ENCODE results near the gene EML3. TPM values are rescaled to one million over a fixed set of nuclear protein-coding genes. Genes with fewer than 3 reads are reported as not detected.
"Not testable (repeated sequence)": the region's sequence is repeated elsewhere in the genome, so short reads cannot be mapped to it uniquely, and the experiment has no call there.

EML3 gene
- total and polyA plus RNA-seq, 5 donors from 2014 or later: 16.1 to 165 (median 16.8) TPM

GRCh38 chr11:62632492-62632891, 19.9 kb upstream of the EML3 start:
- Histone ChIP-seq H3K9me3 (ENCODE audit: control insufficient read depth in 2 of 2, low read length in 2 of 2) (no peaks in the 10 kb centered on the region), H3K36me3 (ENCODE audit: control insufficient read depth, insufficient read depth, low read length) (peaks cover 83% of the 10 kb centered on the region), H3K27me3 (ENCODE audit: control insufficient read depth, insufficient read depth, low read length) (no peaks in the 10 kb centered on the region), H3K4me1 (ENCODE audit: control insufficient read depth, insufficient read depth, low read length, poor library complexity, severe bottlenecking) (peaks cover 4% of the 10 kb centered on the region), H3K4me3 (ENCODE audit: low read depth, low read length) (no peak overlapping the region), H3K27ac (ENCODE audit: insufficient read depth, low read length, poor library complexity, severe bottlenecking) (no peak overlapping the region)
- Mint-ChIP-seq H3K9me3 (no peaks in the 10 kb centered on the region), H3K4me1 (peaks cover 0 to 30% (median 13%) of the 10 kb centered on the region in 4 donors), H3K27ac (peak overlapping the region in 1 of 3 donors; percentile 81), H3K36me3 (peaks cover 52% of the 10 kb centered on the region), H3K27me3 (no peaks in the 10 kb centered on the region), H3K4me3 (no peak overlapping the region)
- DNase-seq (no peak), ATAC-seq (ENCODE audit: low read depth in 2 of 2) (no peak)

DNA sequence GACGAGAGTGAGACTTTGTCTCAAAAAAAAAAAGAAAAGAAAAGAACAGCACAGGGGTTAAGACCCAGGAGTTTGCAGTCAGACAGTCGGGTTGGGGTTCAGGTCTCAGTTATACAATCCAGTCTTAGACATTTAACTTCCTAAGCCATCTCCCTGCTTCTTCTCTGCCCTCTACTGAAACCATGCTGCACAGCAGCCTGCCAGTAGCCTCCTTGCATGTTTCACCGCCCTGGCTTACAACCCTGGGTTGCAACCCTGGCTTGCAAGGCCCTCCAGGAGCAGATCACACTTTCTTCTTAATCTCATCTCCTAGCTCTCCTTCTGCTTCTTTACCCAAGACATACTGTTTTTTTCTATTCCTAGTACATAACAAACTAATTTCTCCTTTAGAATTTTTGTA, 15.1 kb upstream of the EML3 start:
- Mint-ChIP-seq H3K4me1 (peaks cover 0 to 7% (median 6%) of the 10 kb centered on the region in 4 donors), H3K27me3 (no peaks in the 10 kb centered on the region), H3K9me3 (no peaks in the 10 kb centered on the region), H3K36me3 (peaks cover 49% of the 10 kb centered on the region), H3K27ac (peak overlapping the region in 1 of 3 donors; percentile 90), H3K4me3 (peak overlapping the region in 2 of 4 donors; percentile 40 to 51)
- H3K4me3 ChIP-seq (ENCODE audit: low read depth, low read length): no peak overlapping the region
- H3K36me3 ChIP-seq (ENCODE audit: control insufficient read depth, insufficient read depth, low read length): peaks cover 72% of the 10 kb centered on the region
- no peaks in the 10 kb centered on the region for H3K27me3 ChIP-seq (ENCODE audit: control insufficient read depth, insufficient read depth, low read length)
- DNase-seq: no peak
- no peak overlapping the region for H3K27ac ChIP-seq (ENCODE audit: insufficient read depth, low read length, poor library complexity, severe bottlenecking)
- ATAC-seq (ENCODE audit: low read depth in 2 of 2): no peak
- no peaks in the 10 kb centered on the region for H3K9me3 ChIP-seq (ENCODE audit: control insufficient read depth in 2 of 2, low read length in 2 of 2)
- H3K4me1 ChIP-seq (ENCODE audit: control insufficient read depth, insufficient read depth, low read length, poor library complexity, severe bottlenecking): no peaks in the 10 kb centered on the region

GRCh38 chr11:62622476-62623089, 10.0 kb upstream of the EML3 start:
- no peak for ATAC-seq (ENCODE audit: low read depth in 2 of 2)
- peak overlapping the region; percentile 96 for H3K27ac ChIP-seq (ENCODE audit: insufficient read depth, low read length, poor library complexity, severe bottlenecking)
- H3K36me3 ChIP-seq (ENCODE audit: control insufficient read depth, insufficient read depth, low read length): peaks cover 26% of the 10 kb centered on the region
- peaks cover 24% of the 10 kb centered on the region for H3K36me3 Mint-ChIP-seq
- peaks cover 7 to 28% (median 16%) of the 10 kb centered on the region in 4 donors for H3K4me1 Mint-ChIP-seq
- no peaks in the 10 kb centered on the region for H3K27me3 Mint-ChIP-seq
- no peaks in the 10 kb centered on the region for H3K27me3 ChIP-seq (ENCODE audit: control insufficient read depth, insufficient read depth, low read length)
- no peak for DNase-seq
- peak overlapping the region; percentile 10 for H3K4me3 ChIP-seq (ENCODE audit: low read depth, low read length)
- H3K9me3 ChIP-seq (ENCODE audit: control insufficient read depth in 2 of 2, low read length in 2 of 2): no peaks in the 10 kb centered on the region
- peaks cover 22% of the 10 kb centered on the region for H3K4me1 ChIP-seq (ENCODE audit: control insufficient read depth, insufficient read depth, low read length, poor library complexity, severe bottlenecking)
- peak overlapping the region; percentile 96 to 99 (median 99) for H3K27ac Mint-ChIP-seq
- peak overlapping the region; percentile 92 to 95 (median 95) for H3K4me3 Mint-ChIP-seq
- H3K9me3 Mint-ChIP-seq: no peaks in the 10 kb centered on the region

GRCh38 chr11:62621567-62622470, 9.2 kb upstream of the EML3 start, which contains the start of gene B3GAT3:
B3GAT3 (minus strand) TSS chr11:62621986; CDS start chr11:62621947, 39 bp downstream.
- peaks cover 22% of the 10 kb centered on the region for H3K4me1 ChIP-seq (ENCODE audit: control insufficient read depth, insufficient read depth, low read length, poor library complexity, severe bottlenecking)
- ATAC-seq (ENCODE audit: low read depth in 2 of 2): peak; percentile 82 to 84
- peak within 1 kb of the TSS; percentile 95 to 99 (median 96) for H3K4me3 Mint-ChIP-seq

GRCh38 chr11:62621027-62621566, 8.5 kb upstream of the EML3 start:
- Histone ChIP-seq H3K9me3 (ENCODE audit: control insufficient read depth in 2 of 2, low read length in 2 of 2) (no peaks in the 10 kb centered on the region), H3K27me3 (ENCODE audit: control insufficient read depth, insufficient read depth, low read length) (no peaks in the 10 kb centered on the region), H3K36me3 (ENCODE audit: control insufficient read depth, insufficient read depth, low read length) (peaks cover 11% of the 10 kb centered on the region), H3K4me3 (ENCODE audit: low read depth, low read length) (peak overlapping the region; percentile 85), H3K4me1 (ENCODE audit: control insufficient read depth, insufficient read depth, low read length, poor library complexity, severe bottlenecking) (peaks cover 22% of the 10 kb centered on the region), H3K27ac (ENCODE audit: insufficient read depth, low read length, poor library complexity, severe bottlenecking) (peak overlapping the region; percentile 96)
- ATAC-seq (ENCODE audit: low read depth in 2 of 2) (no peak), DNase-seq (no peak)
- no peaks in the 10 kb centered on the region for H3K9me3 Mint-ChIP-seq
- H3K36me3 Mint-ChIP-seq: peaks cover 18% of the 10 kb centered on the region
- peak overlapping the region; percentile 93 to 99 (median 96) for H3K4me3 Mint-ChIP-seq
- peak overlapping the region; percentile 90 to 96 (median 96) for H3K27ac Mint-ChIP-seq
- H3K4me1 Mint-ChIP-seq: peaks cover 7 to 31% (median 18%) of the 10 kb centered on the region in 4 donors
- no peaks in the 10 kb centered on the region for H3K27me3 Mint-ChIP-seq

More at GRCh38 chr11:62621567-62622470, 9.2 kb upstream of the EML3 start, which contains the start of gene B3GAT3:
- DNase-seq: peak; percentile 96 to 99 (median 97)
- peaks cover 20% of the 10 kb centered on the region for H3K36me3 Mint-ChIP-seq
- peak within 1 kb of the TSS; percentile 96 to 99 (median 99) for H3K27ac Mint-ChIP-seq
- Histone ChIP-seq H3K4me3 (ENCODE audit: low read depth, low read length) (peak within 1 kb of the TSS; percentile 85), H3K36me3 (ENCODE audit: control insufficient read depth, insufficient read depth, low read length) (peaks cover 18% of the 10 kb centered on the region), H3K27ac (ENCODE audit: insufficient read depth, low read length, poor library complexity, severe bottlenecking) (peak within 1 kb of the TSS; percentile 96), H3K27me3 (ENCODE audit: control insufficient read depth, insufficient read depth, low read length) (no peaks in the 10 kb centered on the region), H3K9me3 (ENCODE audit: control insufficient read depth in 2 of 2, low read length in 2 of 2) (no peaks in the 10 kb centered on the region)
- H3K27me3 Mint-ChIP-seq: no peaks in the 10 kb centered on the region
- H3K9me3 Mint-ChIP-seq: no peaks in the 10 kb centered on the region
- peaks cover 7 to 31% (median 16%) of the 10 kb centered on the region in 4 donors for H3K4me1 Mint-ChIP-seq

DNA sequence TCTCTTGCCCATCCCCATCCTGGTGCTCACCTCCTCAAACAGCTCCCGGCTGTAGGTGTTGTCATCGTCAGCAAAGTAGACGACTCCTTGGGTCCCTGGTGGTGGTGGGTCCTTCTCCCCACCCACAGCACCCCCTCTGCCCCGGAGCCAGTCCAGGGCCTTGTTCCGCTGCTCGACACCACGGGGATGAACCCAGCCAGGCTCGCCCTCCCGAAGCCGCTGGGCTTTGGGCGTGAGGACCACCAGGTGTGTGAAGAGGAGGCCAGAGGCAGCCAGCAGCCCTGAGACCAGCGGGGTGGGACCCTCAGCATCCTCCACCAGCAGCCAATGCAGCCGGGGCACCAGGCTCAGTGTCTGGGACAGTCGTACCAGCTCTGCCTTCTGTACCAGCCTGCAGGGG, 4.4 kb upstream of the EML3 start:
- not testable (repeated sequence) for H3K9me3 Mint-ChIP-seq; H3K27me3 ChIP-seq (ENCODE audit: control insufficient read depth, insufficient read depth, low read length); H3K36me3 ChIP-seq (ENCODE audit: control insufficient read depth, insufficient read depth, low read length); H3K9me3 ChIP-seq (ENCODE audit: control insufficient read depth in 2 of 2, low read length in 2 of 2); H3K27me3 Mint-ChIP-seq; H3K27ac ChIP-seq (ENCODE audit: insufficient read depth, low read length, poor library complexity, severe bottlenecking); ATAC-seq (ENCODE audit: low read depth in 2 of 2); DNase-seq; H3K36me3 Mint-ChIP-seq; H3K4me3 ChIP-seq (ENCODE audit: low read depth, low read length)
- peak overlapping the region in 1 of 3 donors; percentile 69 for H3K27ac Mint-ChIP-seq
- peaks cover 7 to 48% (median 25%) of the 10 kb centered on the region in 4 donors for H3K4me1 Mint-ChIP-seq
- H3K4me3 Mint-ChIP-seq: peak overlapping the region in 1 of 4 donors; percentile 47
- peaks cover 31% of the 10 kb centered on the region for H3K4me1 ChIP-seq (ENCODE audit: control insufficient read depth, insufficient read depth, low read length, poor library complexity, severe bottlenecking)

DNA sequence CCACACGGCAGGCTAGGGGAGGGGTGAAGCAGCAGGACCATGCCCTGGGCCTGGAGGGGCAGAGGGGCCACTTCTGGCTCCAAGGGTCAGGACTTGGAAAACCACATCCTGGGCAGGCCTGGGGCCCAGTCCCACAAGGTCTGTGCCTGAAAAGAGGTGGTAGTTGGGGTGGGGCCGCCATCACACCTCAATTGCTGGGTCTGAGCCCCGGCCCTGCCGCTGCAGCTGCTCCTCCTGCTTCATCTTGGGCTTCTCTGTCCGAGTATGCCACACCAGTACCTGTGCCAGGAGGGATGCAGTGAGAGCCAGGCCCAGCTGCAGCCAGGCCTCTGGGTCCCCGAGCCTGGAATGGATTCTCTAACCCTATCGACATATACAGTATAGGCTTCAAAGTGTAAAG, 2.9 kb upstream of the EML3 start:
- Histone ChIP-seq H3K27ac (ENCODE audit: insufficient read depth, low read length, poor library complexity, severe bottlenecking) (no peak overlapping the region), H3K4me1 (ENCODE audit: control insufficient read depth, insufficient read depth, low read length, poor library complexity, severe bottlenecking) (peaks cover 34% of the 10 kb centered on the region), H3K27me3 (ENCODE audit: control insufficient read depth, insufficient read depth, low read length) (no peaks in the 10 kb centered on the region), H3K9me3 (ENCODE audit: control insufficient read depth in 2 of 2, low read length in 2 of 2) (no peaks in the 10 kb centered on the region), H3K36me3 (ENCODE audit: control insufficient read depth, insufficient read depth, low read length) (no peaks in the 10 kb centered on the region), H3K4me3 (ENCODE audit: low read depth, low read length) (no peak overlapping the region)
- H3K4me1 Mint-ChIP-seq: peaks cover 0 to 49% (median 19%) of the 10 kb centered on the region in 4 donors
- no peak for ATAC-seq (ENCODE audit: low read depth in 2 of 2)
- no peak overlapping the region for H3K4me3 Mint-ChIP-seq
- peaks cover 10% of the 10 kb centered on the region for H3K36me3 Mint-ChIP-seq
- H3K27ac Mint-ChIP-seq: no peak overlapping the region
- no peak for DNase-seq
- H3K9me3 Mint-ChIP-seq: no peaks in the 10 kb centered on the region
- no peaks in the 10 kb centered on the region for H3K27me3 Mint-ChIP-seq

Data from CD4-positive, CD25-positive, alpha-beta regulatory T cell (primary cell).